Bronchial epithelial cell (primary cell): ENCODE measurements around the gene LGR5. TPM values are rescaled to one million over a fixed set of nuclear protein-coding genes. Genes with fewer than 3 reads are reported as not detected.

Experiments used
- DNase-seq: peaks from one replicate; pipeline ENCODE4 v3.0.0-alpha.2; 2010; ENCODE audit warnings: low read depth
- FAIRE-seq: peaks from 2 replicates; lab custom pipeline; 2011; peaks lifted over from hg19 to GRCh38; lab: Jason Lieb, UNC
- H3K27me3 ChIP-seq: 2 replicates; pipeline ENCODE4 v1.5.1; 2011; ENCODE audit warnings: low read length; ENCODE audit not compliant: control insufficient read depth, insufficient read depth
- H3K36me3 ChIP-seq: 2 replicates; pipeline ENCODE4 v1.5.1; 2011; ENCODE audit warnings: low read length; ENCODE audit not compliant: control insufficient read depth, insufficient read depth
- H3K4me3 ChIP-seq: 2 replicates; pipeline ENCODE4 v1.5.1; 2011; ENCODE audit warnings: mild to moderate bottlenecking, low read depth, low read length, control low read depth
- CTCF ChIP-seq: IDR thresholded peaks from 2 replicates; pipeline ENCODE4 v1.5.1; 2011; ENCODE audit warnings: mild to moderate bottlenecking, moderate library complexity, low read length, control low read depth, inconsistent platforms; ENCODE audit not compliant: insufficient read depth, severe bottlenecking
- total RNA-seq: library from RNA; depleted of rRNA; stranded (reverse); fragments of >200 nt; gene quantifications from 2 replicates; pipeline ENCODE4 v1.2.1, GENCODE V29; 2014

The LGR5 gene
- total RNA-seq, 1 donor from 2014 or later, result not detected

- Histone ChIP-seq H3K4me3 (no peak overlapping the region), H3K27me3 (no peaks in the 10 kb centered on the region), H3K36me3 (peaks cover 12% of the 10 kb centered on the region)
- DNase-seq (peak; percentile 81), FAIRE-seq (no peak)
- TF ChIP-seq CTCF, result no peak
These were observed 187.2 kb downstream of the LGR5 start for GRCh38 chr12:71626768-71627167.

GRCh38 chr12:71627438-71628002, 187.9 kb downstream of the LGR5 start:
- DNase-seq, result peak; percentile 23
- Histone ChIP-seq H3K4me3 (no peak overlapping the region), H3K27me3 (no peaks in the 10 kb centered on the region), H3K36me3 (peaks cover 10% of the 10 kb centered on the region)
- FAIRE-seq, result no peak
- no peak for TF ChIP-seq CTCF

Other genes starting within 250 kb of the LGR5 start
- 22.1 and 23.0 TPM in 2 replicates for gene ZFC3H1, start 224.1 kb downstream of the LGR5 start, total RNA-seq
- 2.6 and 4.2 TPM in 2 replicates for gene THAP2, start 224.5 kb downstream of the LGR5 start, total RNA-seq
- gene TMEM19, start 246.3 kb downstream of the LGR5 start, total RNA-seq, result 37.6 and 40.3 TPM in 2 replicates